Fibroblast of mammary gland (primary cell): ENCODE measurements around the gene GLG1.
"Not testable (repeated sequence)": the region's sequence is repeated elsewhere in the genome, so short reads cannot be mapped to it uniquely, and the experiment has no call there.

Source experiments
- DNase-seq: peaks from one replicate; pipeline ENCODE4 v3.0.0-alpha.2; 2010; ENCODE audit warnings: low read depth
- H3K4me3 ChIP-seq: 2 replicates; pipeline ENCODE4 v1.5.1; 2011; ENCODE audit warnings: low read depth, mild to moderate bottlenecking, low read length, moderate library complexity; ENCODE audit not compliant: control insufficient read depth
- TF ChIP-seq, protein P1 (sequence below): conservative IDR thresholded peaks from 2 replicates; pipeline ENCODE4 v1.5.1; 2011; ENCODE audit warnings: low read depth, low read length, inconsistent platforms; ENCODE audit not compliant: control insufficient read depth, insufficient read depth

The GLG1 gene

DNA sequence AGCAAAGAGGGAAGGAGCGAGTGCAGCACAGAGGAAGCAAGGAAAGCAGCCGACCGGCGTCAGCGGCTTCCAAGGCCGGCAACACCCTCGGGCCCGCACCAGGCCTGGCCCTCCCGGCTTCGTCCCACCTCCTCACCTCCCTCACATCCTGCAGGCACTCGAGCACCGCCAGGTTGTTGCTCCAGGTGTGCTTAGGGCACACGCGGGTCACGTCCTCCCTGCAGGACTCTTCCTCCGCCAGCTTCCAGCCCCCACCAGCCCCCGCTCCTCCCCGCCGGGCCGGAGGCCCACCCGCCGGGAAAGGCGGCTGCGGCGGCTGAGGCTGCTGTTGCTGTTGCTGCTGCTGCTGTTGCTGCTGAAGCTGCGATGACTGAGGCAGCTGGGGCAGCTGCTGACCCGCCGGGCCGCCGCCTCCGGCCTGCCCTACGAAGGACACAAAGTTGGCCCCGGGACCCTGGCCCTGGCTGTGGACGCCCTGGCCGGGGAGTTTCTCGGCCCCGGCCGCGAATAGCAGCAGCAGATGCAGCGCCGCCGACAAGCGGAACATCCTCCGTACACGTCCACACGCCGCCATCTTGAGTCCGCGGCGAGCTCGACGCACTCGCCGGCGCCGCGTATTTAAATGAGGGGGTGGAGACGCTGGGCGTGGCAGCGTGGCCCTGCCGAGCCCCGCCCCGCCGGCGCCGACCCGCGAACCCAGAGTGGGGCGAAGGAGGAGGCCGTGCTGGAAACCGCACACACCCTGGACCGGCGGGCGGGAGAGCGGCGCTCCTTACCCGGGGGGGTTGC lies at the start of gene GLG1:
Gene GLG1, minus strand, starts transcription at position 594 of the 789 bp plus-strand sequence. Its CDS starts 20 bp downstream, at position 574.
- peak; percentile 83 for DNase-seq
- peak within 1 kb of the TSS; percentile 92 for H3K4me3 ChIP-seq
- TF ChIP-seq, protein P1, sequence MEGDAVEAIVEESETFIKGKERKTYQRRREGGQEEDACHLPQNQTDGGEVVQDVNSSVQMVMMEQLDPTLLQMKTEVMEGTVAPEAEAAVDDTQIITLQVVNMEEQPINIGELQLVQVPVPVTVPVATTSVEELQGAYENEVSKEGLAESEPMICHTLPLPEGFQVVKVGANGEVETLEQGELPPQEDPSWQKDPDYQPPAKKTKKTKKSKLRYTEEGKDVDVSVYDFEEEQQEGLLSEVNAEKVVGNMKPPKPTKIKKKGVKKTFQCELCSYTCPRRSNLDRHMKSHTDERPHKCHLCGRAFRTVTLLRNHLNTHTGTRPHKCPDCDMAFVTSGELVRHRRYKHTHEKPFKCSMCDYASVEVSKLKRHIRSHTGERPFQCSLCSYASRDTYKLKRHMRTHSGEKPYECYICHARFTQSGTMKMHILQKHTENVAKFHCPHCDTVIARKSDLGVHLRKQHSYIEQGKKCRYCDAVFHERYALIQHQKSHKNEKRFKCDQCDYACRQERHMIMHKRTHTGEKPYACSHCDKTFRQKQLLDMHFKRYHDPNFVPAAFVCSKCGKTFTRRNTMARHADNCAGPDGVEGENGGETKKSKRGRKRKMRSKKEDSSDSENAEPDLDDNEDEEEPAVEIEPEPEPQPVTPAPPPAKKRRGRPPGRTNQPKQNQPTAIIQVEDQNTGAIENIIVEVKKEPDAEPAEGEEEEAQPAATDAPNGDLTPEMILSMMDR: no peak

DNA sequence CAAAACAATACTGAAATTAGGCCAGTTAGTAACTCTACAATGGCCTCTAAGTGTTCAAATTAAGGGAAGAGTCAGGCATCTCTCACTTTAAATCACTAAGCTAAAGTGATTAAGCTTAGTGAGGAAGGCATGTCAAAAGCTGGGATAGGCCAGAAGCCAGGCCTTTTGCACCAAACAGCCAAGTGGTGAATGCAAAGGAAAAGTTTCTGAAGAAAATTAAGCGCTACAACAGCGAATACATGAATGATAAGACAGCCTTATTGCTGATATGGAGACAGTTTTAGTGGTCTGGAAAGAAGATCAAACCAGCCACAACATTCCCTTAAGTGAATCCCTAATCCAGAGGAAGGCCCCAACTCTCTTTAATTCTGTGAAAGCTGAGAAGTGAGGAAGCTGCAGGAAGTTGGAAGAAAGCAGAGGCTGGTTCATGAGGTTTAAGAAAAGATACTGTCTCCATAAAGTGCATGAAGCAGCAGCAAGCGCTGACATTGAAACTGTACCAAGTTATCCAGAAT lies 47.7 kb upstream of the GLG1 start:
- no peak for DNase-seq
- H3K4me3 ChIP-seq: no peak overlapping the region
- TF ChIP-seq, protein P1: no peak

DNA sequence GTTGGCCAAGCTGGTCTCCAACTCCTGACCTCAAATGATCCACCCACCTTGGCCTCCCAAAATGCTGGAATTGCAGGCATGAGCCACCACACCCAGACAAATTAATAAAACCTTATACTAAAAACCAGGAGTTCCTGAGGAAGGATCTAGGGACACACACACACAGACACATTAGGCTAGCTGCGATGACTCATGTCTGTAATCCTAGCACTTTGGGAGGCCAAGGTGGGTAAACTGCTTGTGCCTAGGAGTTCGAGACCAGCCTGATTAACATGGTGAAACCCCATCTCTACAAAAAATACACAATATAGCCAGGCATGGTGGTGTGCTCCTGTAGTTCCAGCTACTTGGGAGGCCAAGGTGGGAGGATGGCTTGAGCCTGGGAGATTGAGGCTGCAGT lies 46.0 kb upstream of the GLG1 start:
- DNase-seq: peak; percentile 39
- not testable (repeated sequence) for H3K4me3 ChIP-seq

DNA sequence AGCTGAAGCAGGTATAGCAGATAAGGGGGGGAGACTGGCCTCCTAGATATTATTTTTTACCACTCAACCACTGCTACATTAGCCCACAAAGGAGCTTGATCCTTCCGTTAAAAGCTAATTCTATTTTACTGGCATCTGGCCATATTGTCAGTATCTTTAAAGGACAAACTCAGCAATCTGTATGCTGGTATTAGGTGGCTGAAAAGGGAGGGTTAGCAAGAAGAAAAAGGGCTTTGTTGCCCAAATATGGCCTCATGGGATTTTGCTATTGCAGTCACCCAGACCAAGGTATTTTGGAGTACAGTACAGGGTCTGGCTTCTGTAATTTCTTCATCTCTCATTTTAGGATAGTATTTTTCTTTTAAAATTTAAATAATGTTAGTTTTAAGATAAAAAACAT lies 45.3 kb upstream of the GLG1 start:
- TF ChIP-seq, protein P1: no peak
- DNase-seq: no peak
- no peak overlapping the region for H3K4me3 ChIP-seq

DNA sequence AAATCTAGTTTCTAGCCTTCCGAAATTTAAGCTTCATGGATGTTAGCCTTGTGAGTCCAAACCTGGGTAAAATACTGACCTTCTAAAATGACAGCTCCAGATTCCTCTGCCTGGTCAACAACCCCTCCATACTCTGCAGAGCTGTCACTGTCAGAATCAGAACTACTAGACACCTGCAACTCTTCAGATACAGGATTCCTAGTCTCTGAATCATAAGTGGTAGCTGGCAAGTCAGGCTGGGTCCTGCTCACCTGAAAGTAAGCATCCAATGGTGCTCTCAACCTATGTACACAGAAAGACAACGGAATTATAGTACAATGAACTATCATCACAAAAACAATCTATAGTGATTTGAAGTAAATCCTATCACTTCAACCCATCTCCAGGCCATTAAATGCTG lies 44.9 kb upstream of the GLG1 start:
- H3K4me3 ChIP-seq: no peak overlapping the region
- no peak for DNase-seq
- TF ChIP-seq, protein P1: no peak

DNA sequence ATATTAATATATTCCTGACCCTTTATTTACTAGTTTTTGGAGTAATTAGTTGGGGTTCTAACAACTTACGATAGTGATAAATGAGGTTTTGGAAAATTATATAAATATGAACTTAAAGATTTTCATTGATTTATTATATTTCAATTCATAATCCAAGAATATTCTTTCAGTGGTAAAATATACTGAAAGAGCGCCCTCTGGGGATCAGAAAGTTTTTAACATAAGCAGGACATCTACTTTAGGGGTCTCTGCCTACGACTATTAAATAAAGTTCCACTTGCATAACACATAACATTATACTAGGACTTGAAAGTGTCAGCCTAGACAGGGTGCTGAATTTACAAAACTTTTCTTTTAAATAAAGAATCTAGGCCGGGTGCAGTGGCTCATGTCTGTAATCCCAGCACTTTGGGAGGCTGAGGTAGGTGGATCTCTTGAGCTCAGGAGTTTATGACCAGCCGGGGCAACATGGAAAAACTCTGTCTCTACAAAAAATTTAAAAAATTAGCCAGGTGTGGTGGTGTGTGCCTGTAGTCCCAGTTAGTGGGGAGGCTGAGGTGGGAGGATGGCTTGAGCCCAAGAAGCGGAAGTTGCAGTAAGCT lies 44.2 kb upstream of the GLG1 start:
- H3K4me3 ChIP-seq: no peak overlapping the region
- TF ChIP-seq, protein P1: peak; percentile 43
- no peak for DNase-seq

DNA sequence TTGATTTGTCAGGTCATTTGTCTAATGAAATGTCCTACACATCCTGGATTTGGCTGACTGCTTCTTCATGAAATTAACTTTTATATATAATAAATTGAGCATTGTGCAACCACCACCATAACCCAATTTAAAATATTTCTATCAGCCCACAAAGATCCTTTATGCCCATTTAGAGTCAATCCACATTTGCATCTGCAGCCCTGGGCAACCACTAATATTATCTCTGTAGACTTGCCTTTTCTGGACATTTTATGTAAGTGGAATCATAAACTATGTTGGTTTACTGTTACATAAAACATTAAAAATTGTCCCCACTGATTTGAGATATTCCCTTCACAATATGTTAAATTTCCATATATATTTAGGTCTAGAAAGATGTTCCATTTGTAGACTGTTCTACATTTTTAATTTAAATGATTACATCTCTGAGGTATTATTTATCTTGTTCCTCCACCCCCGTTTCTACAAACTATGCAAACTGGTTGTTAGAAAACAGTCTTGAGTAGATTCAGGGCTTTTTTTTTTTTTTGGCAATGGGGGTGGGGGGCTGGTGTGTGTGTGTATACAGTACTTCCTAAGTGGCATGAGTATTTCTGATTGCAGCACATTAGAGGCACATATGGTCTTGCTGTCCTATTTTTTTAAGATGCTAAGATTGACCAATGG lies 43.1 kb upstream of the GLG1 start:
- H3K4me3 ChIP-seq: no peak overlapping the region
- TF ChIP-seq, protein P1: no peak
- no peak for DNase-seq
